Osteoblast (primary cell): ENCODE measurements around the gene LRRC56. TPM values are rescaled to one million over a fixed set of nuclear protein-coding genes. Genes with fewer than 3 reads are reported as not detected.
A peak's percentile ranks its signal among the peaks of the same experiment; 100 is the strongest.

Experiments
- DNase-seq: peaks from one replicate; pipeline ENCODE4 v3.0.0; 2011; ENCODE audit warnings: low spot score, mixed read lengths; ENCODE audit not compliant: insufficient read length; ENCODE audit errors: missing footprints
- H2AFZ ChIP-seq: 2 replicates; pipeline ENCODE4 v1.6.0; 2011; ENCODE audit warnings: mild to moderate bottlenecking, low read length
- H3K27ac ChIP-seq: 2 replicates; pipeline ENCODE4 v1.5.1; 2011; ENCODE audit warnings: mild to moderate bottlenecking, low read depth, low read length, moderate library complexity
- H3K27me3 ChIP-seq: 2 replicates; pipeline ENCODE4 v1.6.0; 2012; ENCODE audit warnings: mild to moderate bottlenecking, control low read depth, inconsistent platforms, low read length, moderate library complexity; ENCODE audit not compliant: insufficient read depth
- H3K36me3 ChIP-seq: 2 replicates; pipeline ENCODE4 v1.5.1; 2011; ENCODE audit warnings: mild to moderate bottlenecking, low read length, control low read depth, moderate library complexity; ENCODE audit not compliant: insufficient read depth
- H3K4me1 ChIP-seq: 2 replicates; pipeline ENCODE4 v1.5.1; 2011; ENCODE audit warnings: mild to moderate bottlenecking, low read length, control low read depth, moderate library complexity; ENCODE audit not compliant: insufficient read depth
- H3K4me2 ChIP-seq: 2 replicates; pipeline ENCODE4 v1.6.0; 2011; ENCODE audit warnings: mild to moderate bottlenecking, low read length; ENCODE audit not compliant: insufficient read depth
- H3K4me3 ChIP-seq: fragments of 200-600 bp; sonication (generic); 3 replicates; pipeline ENCODE4 v1.5.1; 2012; ENCODE audit warnings: mild to moderate bottlenecking, low read length, inconsistent platforms; ENCODE audit not compliant: insufficient read depth
- H3K79me2 ChIP-seq: 2 replicates; pipeline ENCODE4 v1.6.0; 2012; ENCODE audit warnings: mild to moderate bottlenecking, low read length, control low read depth, inconsistent platforms; ENCODE audit not compliant: insufficient read depth
- H3K9me3 ChIP-seq: 2 replicates; pipeline ENCODE4 v1.5.1; 2011; ENCODE audit warnings: low read depth, low read length, control low read depth
- H4K20me1 ChIP-seq: 2 replicates; pipeline ENCODE4 v1.6.0; 2012; ENCODE audit warnings: mild to moderate bottlenecking, low read length, control low read depth; ENCODE audit not compliant: insufficient read depth
- CTCF ChIP-seq: IDR thresholded peaks from 2 replicates; pipeline ENCODE4 v1.5.1; 2011; ENCODE audit warnings: mild to moderate bottlenecking, low read depth, low read length, moderate library complexity; ENCODE audit errors: extremely low read depth
- total RNA-seq: library from RNA; depleted of rRNA; stranded (reverse); fragments of >200 nt; gene quantifications from 2 replicates; pipeline ENCODE4 v1.2.3, GENCODE V29; 2012

The LRRC56 gene
- total RNA-seq, 1 donor, result 1.1 TPM

- Histone ChIP-seq H3K27me3 (no peaks in the 10 kb centered on the region), H4K20me1 (peaks cover 45% of the 10 kb centered on the region), H3K36me3 (peaks cover 63% of the 10 kb centered on the region), H3K79me2 (peaks cover 58% of the 10 kb centered on the region), H3K4me2 (no peak overlapping the region), H2AFZ (no peak overlapping the region), H3K4me1 (peaks cover 9% of the 10 kb centered on the region), H3K9me3 (no peaks in the 10 kb centered on the region), H3K27ac (no peak overlapping the region), H3K4me3 (no peak overlapping the region)
- peak; percentile 64 for DNase-seq
- no peak for TF ChIP-seq CTCF
These were observed 38.8 kb upstream of the LRRC56 start for GRCh38 chr11:498297-499181.

DNA sequence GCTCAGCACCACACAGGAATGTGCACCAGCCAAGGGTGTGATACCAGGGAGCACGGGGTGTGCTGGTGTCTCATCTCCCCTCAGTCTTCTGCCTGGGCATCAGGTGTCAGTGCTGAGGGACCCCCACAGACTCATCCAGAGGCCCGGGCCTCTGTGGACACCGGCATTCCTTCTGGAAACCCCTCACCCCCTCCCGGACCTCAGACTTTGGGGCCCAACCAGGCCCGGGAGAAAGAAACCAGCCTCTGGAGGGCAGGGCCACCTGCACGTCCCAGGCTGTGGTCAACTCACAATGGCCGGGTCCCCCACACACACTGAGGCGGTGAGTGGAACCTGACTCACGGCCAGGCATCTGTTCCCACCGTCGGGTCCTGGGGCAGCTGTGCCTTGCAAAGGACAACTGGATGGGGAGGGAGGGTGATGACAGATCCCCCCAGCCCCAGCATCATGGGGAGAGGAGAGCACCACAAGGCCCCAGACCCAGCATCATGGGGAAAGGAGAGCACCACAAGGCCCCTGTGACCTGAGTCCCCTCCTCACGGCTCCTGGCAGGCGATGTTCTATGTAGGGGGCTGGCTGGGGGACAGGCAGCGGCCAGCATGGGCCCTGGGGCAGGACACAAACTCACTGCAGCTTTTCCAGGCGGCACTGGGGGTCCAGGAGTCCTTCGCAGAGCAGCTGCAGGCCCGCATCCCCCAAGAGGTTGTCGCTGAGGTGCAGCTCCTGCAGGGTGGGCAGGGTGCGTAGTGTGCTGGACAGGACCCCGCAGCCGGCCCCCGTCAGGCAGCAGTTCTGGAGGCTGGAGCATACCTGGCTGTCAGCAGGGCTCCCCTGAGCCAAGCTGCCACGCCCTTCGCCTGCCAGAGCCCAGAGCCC lies 37.9 kb upstream of the LRRC56 start:
- Histone ChIP-seq H3K27me3 (no peaks in the 10 kb centered on the region), H2AFZ (no peak overlapping the region), H3K4me3 (no peak overlapping the region), H3K36me3 (peaks cover 58% of the 10 kb centered on the region), H3K27ac (no peak overlapping the region), H4K20me1 (peaks cover 45% of the 10 kb centered on the region), H3K4me1 (peaks cover 15% of the 10 kb centered on the region), H3K9me3 (no peaks in the 10 kb centered on the region), H3K4me2 (no peak overlapping the region), H3K79me2 (peaks cover 67% of the 10 kb centered on the region)
- DNase-seq, result peak; percentile 43
- no peak for TF ChIP-seq CTCF

DNA sequence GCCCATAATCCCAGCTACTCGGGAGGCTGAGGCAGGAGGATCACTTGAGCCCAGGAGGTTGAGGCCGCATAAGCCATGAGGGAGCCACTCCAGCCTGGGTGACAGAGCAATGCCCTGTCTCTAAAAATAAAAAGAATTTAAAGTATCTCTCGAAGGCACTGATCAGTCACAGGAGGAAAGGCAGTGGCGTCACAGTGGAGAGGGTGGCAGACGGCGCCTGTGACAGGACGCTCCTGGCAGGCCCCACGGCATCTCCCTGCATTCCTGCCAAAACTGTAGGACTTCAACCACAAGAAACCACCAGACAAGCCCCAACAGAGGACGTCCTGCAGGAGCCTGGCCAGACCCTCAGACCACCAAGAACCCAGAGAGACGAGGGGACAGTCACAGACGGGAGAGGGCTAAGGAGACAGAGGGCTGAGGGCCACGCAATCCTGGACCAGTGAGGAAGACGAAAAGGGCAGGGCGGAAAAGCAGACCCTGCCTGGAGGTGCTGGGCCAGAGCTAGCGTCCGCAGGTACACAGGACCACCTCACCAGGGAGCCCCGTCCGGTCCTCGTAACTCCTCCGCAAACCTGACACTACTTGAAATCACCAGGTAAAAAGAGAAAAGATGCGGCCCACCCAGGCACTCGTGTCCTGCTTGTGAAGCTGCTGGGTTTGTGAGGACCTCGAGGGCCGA lies 36.2 kb upstream of the LRRC56 start:
- TF ChIP-seq CTCF, result no peak
- peaks cover 83% of the 10 kb centered on the region for H3K79me2 ChIP-seq

More for the DNA sequence above, 36.2 kb upstream of the LRRC56 start:
- Histone ChIP-seq H3K4me3 (no peak overlapping the region), H3K36me3 (peaks cover 52% of the 10 kb centered on the region), H3K4me2 (no peak overlapping the region), H3K27ac (no peak overlapping the region), H3K9me3 (no peaks in the 10 kb centered on the region), H3K4me1 (peaks cover 27% of the 10 kb centered on the region), H4K20me1 (peaks cover 38% of the 10 kb centered on the region), H2AFZ (no peak overlapping the region), H3K27me3 (no peaks in the 10 kb centered on the region)
- peak; percentile 49 for DNase-seq
